Naive B cell (primary cell): ENCODE measurements around the gene INTS1. TPM values are rescaled to one million over a fixed set of nuclear protein-coding genes. Genes with fewer than 3 reads are reported as not detected.
A peak's percentile ranks its signal among the peaks of the same experiment; 100 is the strongest.

Source experiments
- ATAC-seq, 2 donors: fragments of 150-1000 bp; cut with Tn5 transposase; 2 replicates each; pipeline ENCODE4 v1.10.0; 2021; ENCODE audit warnings: low read depth in 2 of 2, mild to moderate bottlenecking in 2 of 2, moderate library complexity in 2 of 2
- DNase-seq: peaks from one replicate; pipeline ENCODE4 v3.0.0; 2022
- H3K27ac Mint-ChIP-seq, 6 donors: one replicate each; pipeline ENCODE4 v1.8.0; 2020 to 2022; ENCODE audit warnings: mild to moderate bottlenecking in 6 of 6, mixed read lengths in 6 of 6, moderate library complexity in 5 of 6, inconsistent platforms in 2 of 6
- H3K27me3 Mint-ChIP-seq, 3 donors: one replicate each; pipeline ENCODE4 v1.8.0; 2021 to 2022; ENCODE audit warnings: mixed read lengths in 3 of 3, mild to moderate bottlenecking in 1 of 3
- H3K36me3 Mint-ChIP-seq, 2 donors: one replicate each; pipeline ENCODE4 v1.8.0; 2020 to 2022; ENCODE audit warnings: mixed read lengths in 2 of 2, inconsistent platforms in 1 of 2, mild to moderate bottlenecking in 1 of 2
- H3K4me1 Mint-ChIP-seq, 3 donors: one replicate each; pipeline ENCODE4 v1.8.0; 2020 to 2022; ENCODE audit warnings: mixed read lengths in 3 of 3, inconsistent platforms in 1 of 3, mild to moderate bottlenecking in 1 of 3, moderate library complexity in 1 of 3
- H3K4me3 Mint-ChIP-seq, 8 donors: one replicate each; pipeline ENCODE4 v1.8.0; 2020 to 2022; ENCODE audit warnings: mild to moderate bottlenecking in 8 of 8, mixed read lengths in 8 of 8, moderate library complexity in 8 of 8, inconsistent platforms in 2 of 8
- H3K9me3 Mint-ChIP-seq, 7 donors: one replicate each; pipeline ENCODE4 v1.8.0; 2020 to 2022; ENCODE audit warnings: mixed read lengths in 7 of 7, mild to moderate bottlenecking in 5 of 7, inconsistent platforms in 2 of 7, moderate library complexity in 1 of 7
- polyA plus RNA-seq, 6 donors: library from polyadenylated mRNA; unstranded; fragments of 300-500 nt; fragmentation: Illumina TruSeq; gene quantifications; one replicate each; pipeline ENCODE4 v1.2.3, GENCODE V29; 2021; ENCODE audit warnings: low read depth in 6 of 6

INTS1 gene
- polyA plus RNA-seq, 6 donors from 2014 or later: 3.0 to 26.7 (median 11.7) TPM

- Mint-ChIP-seq H3K36me3 (no peaks in the 10 kb centered on the region), H3K4me3 (no peak overlapping the region), H3K27me3 (no peaks in the 10 kb centered on the region), H3K9me3 (no peaks in the 10 kb centered on the region), H3K4me1 (peaks cover 0 to 11% (median 5%) of the 10 kb centered on the region in 3 donors), H3K27ac (peak overlapping the region in 4 of 6 donors; percentile 33 to 90 (median 59))
- ATAC-seq (peak in 1 of 2 donors; percentile 22), DNase-seq (no peak)
Observed at GRCh38 chr7:1545417-1546246, 41.4 kb upstream of the INTS1 start.

- DNase-seq (no peak), ATAC-seq (no peak)
- Mint-ChIP-seq H3K9me3 (no peaks in the 10 kb centered on the region), H3K27ac (peak overlapping the region in 2 of 6 donors; percentile 38 to 53), H3K27me3 (no peaks in the 10 kb centered on the region), H3K4me1 (peaks cover 0 to 11% (median 5%) of the 10 kb centered on the region in 3 donors), H3K4me3 (no peak overlapping the region), H3K36me3 (no peaks in the 10 kb centered on the region)
Observed at GRCh38 chr7:1544896-1545416, 40.8 kb upstream of the INTS1 start.

GRCh38 chr7:1544178-1544895 lies 40.1 kb upstream of the INTS1 start:
- Mint-ChIP-seq H3K4me1 (peaks cover 0 to 11% (median 5%) of the 10 kb centered on the region in 3 donors), H3K4me3 (no peak overlapping the region), H3K27ac (peak overlapping the region in 3 of 6 donors; percentile 38 to 53 (median 41)), H3K36me3 (no peaks in the 10 kb centered on the region), H3K27me3 (no peaks in the 10 kb centered on the region), H3K9me3 (no peaks in the 10 kb centered on the region)
- ATAC-seq (peak in 1 of 2 donors; percentile 11), DNase-seq (no peak)

GRCh38 chr7:1543826-1544177 lies 39.6 kb upstream of the INTS1 start:
- H3K27me3 Mint-ChIP-seq: no peaks in the 10 kb centered on the region
- peaks cover 0 to 8% (median 5%) of the 10 kb centered on the region in 3 donors for H3K4me1 Mint-ChIP-seq
- DNase-seq (no peak), ATAC-seq (no peak)
- no peaks in the 10 kb centered on the region for H3K36me3 Mint-ChIP-seq
- H3K27ac Mint-ChIP-seq: peak overlapping the region in 1 of 6 donors; percentile 41
- H3K4me3 Mint-ChIP-seq: no peak overlapping the region
- no peaks in the 10 kb centered on the region for H3K9me3 Mint-ChIP-seq

GRCh38 chr7:1542841-1543747 lies 38.9 kb upstream of the INTS1 start:
- peak overlapping the region in 2 of 6 donors; percentile 42 to 51 for H3K27ac Mint-ChIP-seq
- H3K9me3 Mint-ChIP-seq: no peaks in the 10 kb centered on the region
- no peak for ATAC-seq
- H3K4me3 Mint-ChIP-seq: no peak overlapping the region
- DNase-seq: no peak
- H3K4me1 Mint-ChIP-seq: peaks cover 0 to 1% (median 0%) of the 10 kb centered on the region in 3 donors
- no peaks in the 10 kb centered on the region for H3K36me3 Mint-ChIP-seq
- H3K27me3 Mint-ChIP-seq: no peaks in the 10 kb centered on the region

GRCh38 chr7:1542329-1542728 lies 38.1 kb upstream of the INTS1 start:
- no peak for DNase-seq
- H3K4me1 Mint-ChIP-seq: no peaks in the 10 kb centered on the region
- no peaks in the 10 kb centered on the region for H3K27me3 Mint-ChIP-seq
- H3K36me3 Mint-ChIP-seq: no peaks in the 10 kb centered on the region
- H3K9me3 Mint-ChIP-seq: no peaks in the 10 kb centered on the region
- peak overlapping the region in 3 of 6 donors; percentile 42 to 78 (median 51) for H3K27ac Mint-ChIP-seq
- ATAC-seq: no peak
- H3K4me3 Mint-ChIP-seq: peak overlapping the region in 1 of 8 donors; percentile 35

- Mint-ChIP-seq H3K4me3 (peak overlapping the region in 1 of 8 donors; percentile 19), H3K36me3 (no peaks in the 10 kb centered on the region), H3K27me3 (no peaks in the 10 kb centered on the region), H3K9me3 (no peaks in the 10 kb centered on the region), H3K27ac (peak overlapping the region in 5 of 6 donors; percentile 30 to 94 (median 78)), H3K4me1 (no peaks in the 10 kb centered on the region)
- ATAC-seq (no peak), DNase-seq (no peak)
Observed at GRCh38 chr7:1541431-1542162, 37.4 kb upstream of the INTS1 start.

- no peak for DNase-seq
- no peak for ATAC-seq
- Mint-ChIP-seq H3K36me3 (no peaks in the 10 kb centered on the region), H3K9me3 (no peaks in the 10 kb centered on the region), H3K27me3 (no peaks in the 10 kb centered on the region), H3K4me1 (no peaks in the 10 kb centered on the region), H3K27ac (peak overlapping the region in 4 of 6 donors; percentile 47 to 78 (median 58)), H3K4me3 (no peak overlapping the region)
Observed at GRCh38 chr7:1540776-1541271, 36.6 kb upstream of the INTS1 start.

GRCh38 chr7:1539882-1540775 lies 35.9 kb upstream of the INTS1 start:
- Mint-ChIP-seq H3K9me3 (no peaks in the 10 kb centered on the region), H3K36me3 (no peaks in the 10 kb centered on the region), H3K4me1 (no peaks in the 10 kb centered on the region), H3K27ac (peak overlapping the region in 3 of 6 donors; percentile 53 to 92 (median 78)), H3K4me3 (no peak overlapping the region), H3K27me3 (no peaks in the 10 kb centered on the region)
- DNase-seq (no peak), ATAC-seq (no peak)

GRCh38 chr7:1539181-1539881 lies 35.1 kb upstream of the INTS1 start:
- DNase-seq: no peak

GRCh38 chr7:1538544-1539180 lies 34.5 kb upstream of the INTS1 start:
- no peaks in the 10 kb centered on the region for H3K36me3 Mint-ChIP-seq
- peaks cover 2 to 8% (median 5%) of the 10 kb centered on the region in 3 donors for H3K4me1 Mint-ChIP-seq
- no peaks in the 10 kb centered on the region for H3K27me3 Mint-ChIP-seq
- H3K27ac Mint-ChIP-seq: peak overlapping the region in 1 of 6 donors; percentile 47
- no peak for ATAC-seq
- no peak for DNase-seq
- H3K4me3 Mint-ChIP-seq: no peak overlapping the region
- H3K9me3 Mint-ChIP-seq: no peaks in the 10 kb centered on the region

More at GRCh38 chr7:1539181-1539881, 35.1 kb upstream of the INTS1 start:
- H3K4me1 Mint-ChIP-seq: peaks cover 0 to 6% (median 2%) of the 10 kb centered on the region in 3 donors
- no peaks in the 10 kb centered on the region for H3K9me3 Mint-ChIP-seq
- ATAC-seq: no peak
- H3K27me3 Mint-ChIP-seq: no peaks in the 10 kb centered on the region
- H3K4me3 Mint-ChIP-seq: no peak overlapping the region
- no peaks in the 10 kb centered on the region for H3K36me3 Mint-ChIP-seq
- peak overlapping the region in 1 of 6 donors; percentile 92 for H3K27ac Mint-ChIP-seq
